ENCODE measurements around the gene CDIPT.

Gene CDIPT

GRCh38 chr16:29881050-29881449 lies 18.0 kb upstream of the CDIPT start:
- no peak for DNase-seq (ENCODE audit: low read depth)
- no peak for TF ChIP-seq CTCF (IDR thresholded peaks at IDR 0.05; ENCODE audit: low read length, missing control alignments)
- no peak overlapping the region for H3K4me3 ChIP-seq (replicated peaks; ENCODE audit: low read depth, low read length)

GRCh38 chr16:29878172-29878571 lies 15.1 kb upstream of the CDIPT start:
- H3K4me3 ChIP-seq (replicated peaks; ENCODE audit: low read depth, low read length) = no peak overlapping the region
- TF ChIP-seq CTCF (IDR thresholded peaks at IDR 0.05; ENCODE audit: low read length, missing control alignments) = no peak
- DNase-seq (ENCODE audit: low read depth) = no peak

- peak; percentile 36 for DNase-seq (ENCODE audit: low read depth)
- TF ChIP-seq CTCF (IDR thresholded peaks at IDR 0.05; ENCODE audit: low read length, missing control alignments) = no peak
- H3K4me3 ChIP-seq (replicated peaks; ENCODE audit: low read depth, low read length) = no peak overlapping the region
Measured at GRCh38 chr16:29877266-29877961, 14.4 kb upstream of the CDIPT start.

- TF ChIP-seq CTCF (IDR thresholded peaks at IDR 0.05; ENCODE audit: low read length, missing control alignments) = no peak
- H3K4me3 ChIP-seq (replicated peaks; ENCODE audit: low read depth, low read length) = peak overlapping the region; percentile 21
- no peak for DNase-seq (ENCODE audit: low read depth)
Measured at GRCh38 chr16:29876594-29877249, 13.7 kb upstream of the CDIPT start.

GRCh38 chr16:29876217-29876593 lies 13.2 kb upstream of the CDIPT start:
- no peak for TF ChIP-seq CTCF (IDR thresholded peaks at IDR 0.05; ENCODE audit: low read length, missing control alignments)
- no peak for DNase-seq (ENCODE audit: low read depth)
- H3K4me3 ChIP-seq (replicated peaks; ENCODE audit: low read depth, low read length) = peak overlapping the region; percentile 21

- DNase-seq (ENCODE audit: low read depth) = no peak
- no peak overlapping the region for H3K4me3 ChIP-seq (replicated peaks; ENCODE audit: low read depth, low read length)
- no peak for TF ChIP-seq CTCF (IDR thresholded peaks at IDR 0.05; ENCODE audit: low read length, missing control alignments)
Measured at GRCh38 chr16:29875206-29875605, 12.2 kb upstream of the CDIPT start.

- no peak overlapping the region for H3K4me3 ChIP-seq (replicated peaks; ENCODE audit: low read depth, low read length)
- no peak for TF ChIP-seq CTCF (IDR thresholded peaks at IDR 0.05; ENCODE audit: low read length, missing control alignments)
- DNase-seq (ENCODE audit: low read depth) = no peak
Measured at GRCh38 chr16:29873319-29873718, 10.3 kb upstream of the CDIPT start.

Data from fibroblast of pulmonary artery (primary cell).